K562 treated with DMSO at 1 percent for 12 hours (cell line): Measurements from ENCODE around the gene EFEMP1. TPM values are rescaled to one million over a fixed set of nuclear protein-coding genes. Genes with fewer than 3 reads are reported as not detected.

Source experiments
- total RNA-seq: library from RNA; unstranded; fragments of 300-600 nt; gene quantifications from 2 replicates; pipeline ENCODE4 v1.2.3, GENCODE V29; 2022; ENCODE audit not compliant: insufficient read depth

The EFEMP1 gene
- total RNA-seq = not detected in 2 replicates

GRCh38 chr2:55923091-55923981, at the start of gene EFEMP1:
Gene EFEMP1 (minus strand): TSS chr2:55923782. CDS start chr2:55922440, 1,342 bp downstream.

Other genes starting within 250 kb of the EFEMP1 start
- gene PNPT1, start 229.9 kb downstream of the EFEMP1 start, total RNA-seq = 5.3 and 10.3 TPM in 2 replicates